HEK293 (cell line): Measurements from ENCODE around the gene DYNLRB2.

Experiments
- CTCF ChIA-PET: fragments of 350-600 bp; formaldehyde crosslinking; extraction: SDS; loops from one replicate; lab custom pipeline; 2021; ENCODE audit warnings: antibody characterized with exemption; lab: Yijun Ruan, JAX
- POLR2A ChIA-PET: fragments of 300-600 bp; formaldehyde crosslinking; extraction: SDS; loops from one replicate; lab custom pipeline; 2020; ENCODE audit warnings: antibody characterized with exemption, inconsistent platforms; lab: Yijun Ruan, JAX
- H3K27ac ChIP-seq: fragments of 200-500 bp; sonication (Bioruptor generic); 2 replicates; pipeline ENCODE4 v1.5.1; 2014; ENCODE audit warnings: low read depth, low read length, control low read depth, inconsistent platforms; ENCODE audit errors: extremely low read depth
- H3K36me3 ChIP-seq, 2 experiments: fragments of 200-500 bp in 1 of 2; sonication (Bioruptor generic) in 1 of 2; 1 replicate in 1 of 2; 2 replicates in 1 of 2; pipeline ENCODE4 v1.5.1; 2014 to 2017; ENCODE audit warnings: inconsistent platforms in 2 of 2, low read length in 2 of 2; ENCODE audit not compliant: control insufficient read depth in 2 of 2, insufficient read depth in 1 of 2
- H3K4me1 ChIP-seq: fragments of 200-500 bp; sonication (Bioruptor generic); 2 replicates; pipeline ENCODE4 v1.5.1; 2014; ENCODE audit warnings: mild to moderate bottlenecking, low read length, inconsistent platforms; ENCODE audit not compliant: control insufficient read depth, insufficient read depth
- H3K4me3 ChIP-seq: 2 replicates; pipeline ENCODE4 v1.5.1; 2011; ENCODE audit warnings: low read depth, mild to moderate bottlenecking, control low read depth, low read length, moderate library complexity
- H3K9me3 ChIP-seq: fragments of 200-500 bp; sonication (Bioruptor generic); 2 replicates; pipeline ENCODE4 v1.5.1; 2014; ENCODE audit warnings: low read depth, low read length, inconsistent platforms; ENCODE audit not compliant: control insufficient read depth, insufficient read depth
- EGR2 ChIP-seq: fragments of 450-650 bp; formaldehyde crosslinking; IDR thresholded peaks from 2 replicates; pipeline ENCODE4 v1.5.1; 2016; ENCODE audit warnings: low read depth, missing biosample characterization, missing genetic modification characterization
- HOXC10 ChIP-seq: sonication (generic); formaldehyde crosslinking; IDR thresholded peaks from 2 replicates; pipeline ENCODE4 v1.8.1; 2023; ENCODE audit warnings: mild to moderate bottlenecking, missing genetic modification reagents
- REPIN1 ChIP-seq: fragments of 450-650 bp; formaldehyde crosslinking; IDR thresholded peaks from 2 replicates; pipeline ENCODE4 v1.5.1; 2017; ENCODE audit warnings: missing biosample characterization, missing genetic modification characterization, low read depth
- TCF7L2 ChIP-seq: IDR thresholded peaks from 2 replicates; pipeline ENCODE4 v1.6.1; 2011; ENCODE audit warnings: low read depth, mild to moderate bottlenecking, inconsistent platforms, low read length, moderate library complexity, borderline replicate concordance
- YY2 ChIP-seq: fragments of 450-650 bp; formaldehyde crosslinking; IDR thresholded peaks from 2 replicates; pipeline ENCODE4 v1.5.1; 2016; ENCODE audit warnings: missing biosample characterization, missing genetic modification characterization
- ZBTB11 ChIP-seq: fragments of 450-650 bp; formaldehyde crosslinking; conservative IDR thresholded peaks from 2 replicates; pipeline ENCODE4 v1.5.1; 2016; ENCODE audit warnings: low read depth, missing biosample characterization, missing genetic modification characterization
- ZBTB48 ChIP-seq: fragments of 450-650 bp; formaldehyde crosslinking; IDR thresholded peaks from 2 replicates; pipeline ENCODE4 v1.5.1; 2016; ENCODE audit warnings: missing biosample characterization, missing genetic modification characterization
- ZEB2 ChIP-seq: fragments of 450-650 bp; formaldehyde crosslinking; IDR thresholded peaks from 2 replicates; pipeline ENCODE4 v1.5.1; 2016; ENCODE audit warnings: missing biosample characterization, missing genetic modification characterization
- ZNF140 ChIP-seq: fragments of 450-650 bp; formaldehyde crosslinking; IDR thresholded peaks from 2 replicates; pipeline ENCODE4 v1.5.1; 2016; ENCODE audit warnings: missing biosample characterization, missing genetic modification characterization
- ZNF184 ChIP-seq: fragments of 450-650 bp; IDR thresholded peaks from 2 replicates; pipeline ENCODE4 v1.5.1; 2018; ENCODE audit warnings: missing biosample characterization, mild to moderate bottlenecking, missing genetic modification characterization
- ZNF214 ChIP-seq: fragments of 450-650 bp; formaldehyde crosslinking; IDR thresholded peaks from 2 replicates; pipeline ENCODE4 v1.5.1; 2017; ENCODE audit warnings: missing biosample characterization, mild to moderate bottlenecking, missing genetic modification characterization, borderline replicate concordance
- ZNF280C ChIP-seq: fragments of 450-650 bp; formaldehyde crosslinking; IDR thresholded peaks from 2 replicates; pipeline ENCODE4 v1.5.1; 2016; ENCODE audit warnings: missing biosample characterization, missing genetic modification characterization
- ZNF324 ChIP-seq: fragments of 450-650 bp; formaldehyde crosslinking; IDR thresholded peaks from 2 replicates; pipeline ENCODE4 v1.5.1; 2016; ENCODE audit warnings: missing biosample characterization, missing genetic modification characterization
- ZNF580 ChIP-seq: fragments of 450-650 bp; formaldehyde crosslinking; IDR thresholded peaks from 2 replicates; pipeline ENCODE4 v1.5.1; 2016; ENCODE audit warnings: missing biosample characterization, missing genetic modification characterization
- ZNF629 ChIP-seq: fragments of 450-650 bp; formaldehyde crosslinking; IDR thresholded peaks from 2 replicates; pipeline ENCODE4 v1.5.1; 2017; ENCODE audit warnings: missing biosample characterization, missing genetic modification characterization
- ZNF639 ChIP-seq: fragments of 450-650 bp; formaldehyde crosslinking; IDR thresholded peaks from 2 replicates; pipeline ENCODE4 v1.5.1; 2016; ENCODE audit warnings: missing biosample characterization, missing genetic modification characterization
- ZNF776 ChIP-seq: fragments of 450-650 bp; formaldehyde crosslinking; IDR thresholded peaks from 2 replicates; pipeline ENCODE4 v1.5.0; 2017; ENCODE audit warnings: missing biosample characterization, missing genetic modification characterization, borderline replicate concordance
- ZSCAN18 ChIP-seq: fragments of 450-650 bp; formaldehyde crosslinking; IDR thresholded peaks from 2 replicates; pipeline ENCODE4 v1.5.1; 2016; ENCODE audit warnings: missing biosample characterization, missing genetic modification characterization

DYNLRB2 gene

GRCh38 chr16:80503107-80503506 lies 37.7 kb upstream of the DYNLRB2 start:
- ChIA-PET CTCF (interaction anchor here (0.6 to 1.4 kb wide), 2 partner anchors 24 to 27 kb away, joined by 4 to 5 read pairs; no protein-coding TSS in a partner anchor), POLR2A (no interaction called here)

GRCh38 chr16:80507538-80507937 lies 33.3 kb upstream of the DYNLRB2 start:
- H3K27ac ChIP-seq = no peak overlapping the region
- POLR2A ChIA-PET = no interaction called here
- H3K36me3 ChIP-seq = no peaks in the 10 kb centered on the region
- TF ChIP-seq YY2 (tag by site-specific recombination) = no peak
- TF ChIP-seq ZNF324 = no peak
- no peak for TF ChIP-seq REPIN1 (tag by site-specific recombination)
- no peak for TF ChIP-seq ZNF580 (tag by site-specific recombination)
- no peak for TF ChIP-seq ZNF639
- no peak for TF ChIP-seq ZNF214 (tag by site-specific recombination)
- TF ChIP-seq ZNF629 (tag by site-specific recombination) = no peak
- no peak for TF ChIP-seq ZNF280C (tag by site-specific recombination)
- H3K4me1 ChIP-seq = no peaks in the 10 kb centered on the region
- H3K4me3 ChIP-seq = no peak overlapping the region
- CTCF ChIA-PET = interaction anchor here (1.1 kb wide), 1 partner anchor 19 kb away, joined by 4 read pairs; no protein-coding TSS in a partner anchor
- H3K9me3 ChIP-seq = no peaks in the 10 kb centered on the region

More at GRCh38 chr16:80503107-80503506, 37.7 kb upstream of the DYNLRB2 start:
- Histone ChIP-seq H3K27ac (no peak overlapping the region), H3K4me1 (no peaks in the 10 kb centered on the region), H3K4me3 (no peak overlapping the region), H3K36me3 (no peaks in the 10 kb centered on the region), H3K9me3 (no peaks in the 10 kb centered on the region)
- TF ChIP-seq TCF7L2 (no peak), ZNF776 (tag by site-specific recombination) (no peak)
- TF ChIP-seq, all 188 proteins: peak for 0

- TF ChIP-seq ZNF184 (tag by site-specific recombination) (no peak), ZBTB11 (tag by site-specific recombination) (no peak), HOXC10 (CRISPR knock-in tag) (no peak), EGR2 (tag by site-specific recombination) (no peak), ZSCAN18 (no peak), ZBTB48 (tag by site-specific recombination) (no peak), ZNF140 (tag by site-specific recombination) (no peak), ZEB2 (tag by site-specific recombination) (no peak)
These were observed 30.9 kb upstream of the DYNLRB2 start for GRCh38 chr16:80509872-80510271.

More at GRCh38 chr16:80509872-80510271, 30.9 kb upstream of the DYNLRB2 start:
- ChIA-PET POLR2A (no interaction called here), CTCF (interaction anchor here (0.6 kb wide), 1 partner anchor 414 kb away, joined by 3 read pairs; no protein-coding TSS in a partner anchor)
- H3K9me3 ChIP-seq = no peaks in the 10 kb centered on the region
- no peaks in the 10 kb centered on the region for H3K4me1 ChIP-seq
- H3K27ac ChIP-seq = no peak overlapping the region
- no peaks in the 10 kb centered on the region for H3K36me3 ChIP-seq
- no peak overlapping the region for H3K4me3 ChIP-seq
